ENCODE data around the gene KCNH2. TPM values are rescaled to one million over a fixed set of nuclear protein-coding genes. Genes with fewer than 3 reads are reported as not detected.

KCNH2 gene
- total and polyA plus RNA-seq, 2 experiments from 2014 or later = 48.0 to 110 TPM

GRCh38 chr7:150979713-150980390, 1.7 kb upstream of the KCNH2 start:
- Histone ChIP-seq H3K36me3 (no peaks in the 10 kb centered on the region), H3K4me1 (ENCODE audit: low read depth) (peaks cover 38% of the 10 kb centered on the region), H3K4me3 (no peak overlapping the region), H3K27me3 (no peaks in the 10 kb centered on the region), H3K27ac (peak overlapping the region; percentile 96), H3K9me3 (ENCODE audit: low read depth) (no peaks in the 10 kb centered on the region)
- DNase-seq (ENCODE audit: low read depth in 1 of 2, low spot score in 1 of 2) = no peak
- TF ChIP-seq, protein P1, sequence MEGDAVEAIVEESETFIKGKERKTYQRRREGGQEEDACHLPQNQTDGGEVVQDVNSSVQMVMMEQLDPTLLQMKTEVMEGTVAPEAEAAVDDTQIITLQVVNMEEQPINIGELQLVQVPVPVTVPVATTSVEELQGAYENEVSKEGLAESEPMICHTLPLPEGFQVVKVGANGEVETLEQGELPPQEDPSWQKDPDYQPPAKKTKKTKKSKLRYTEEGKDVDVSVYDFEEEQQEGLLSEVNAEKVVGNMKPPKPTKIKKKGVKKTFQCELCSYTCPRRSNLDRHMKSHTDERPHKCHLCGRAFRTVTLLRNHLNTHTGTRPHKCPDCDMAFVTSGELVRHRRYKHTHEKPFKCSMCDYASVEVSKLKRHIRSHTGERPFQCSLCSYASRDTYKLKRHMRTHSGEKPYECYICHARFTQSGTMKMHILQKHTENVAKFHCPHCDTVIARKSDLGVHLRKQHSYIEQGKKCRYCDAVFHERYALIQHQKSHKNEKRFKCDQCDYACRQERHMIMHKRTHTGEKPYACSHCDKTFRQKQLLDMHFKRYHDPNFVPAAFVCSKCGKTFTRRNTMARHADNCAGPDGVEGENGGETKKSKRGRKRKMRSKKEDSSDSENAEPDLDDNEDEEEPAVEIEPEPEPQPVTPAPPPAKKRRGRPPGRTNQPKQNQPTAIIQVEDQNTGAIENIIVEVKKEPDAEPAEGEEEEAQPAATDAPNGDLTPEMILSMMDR (IDR thresholded peaks at IDR 0.05; ENCODE audit: low read depth, low read length) = no peak

DNA sequence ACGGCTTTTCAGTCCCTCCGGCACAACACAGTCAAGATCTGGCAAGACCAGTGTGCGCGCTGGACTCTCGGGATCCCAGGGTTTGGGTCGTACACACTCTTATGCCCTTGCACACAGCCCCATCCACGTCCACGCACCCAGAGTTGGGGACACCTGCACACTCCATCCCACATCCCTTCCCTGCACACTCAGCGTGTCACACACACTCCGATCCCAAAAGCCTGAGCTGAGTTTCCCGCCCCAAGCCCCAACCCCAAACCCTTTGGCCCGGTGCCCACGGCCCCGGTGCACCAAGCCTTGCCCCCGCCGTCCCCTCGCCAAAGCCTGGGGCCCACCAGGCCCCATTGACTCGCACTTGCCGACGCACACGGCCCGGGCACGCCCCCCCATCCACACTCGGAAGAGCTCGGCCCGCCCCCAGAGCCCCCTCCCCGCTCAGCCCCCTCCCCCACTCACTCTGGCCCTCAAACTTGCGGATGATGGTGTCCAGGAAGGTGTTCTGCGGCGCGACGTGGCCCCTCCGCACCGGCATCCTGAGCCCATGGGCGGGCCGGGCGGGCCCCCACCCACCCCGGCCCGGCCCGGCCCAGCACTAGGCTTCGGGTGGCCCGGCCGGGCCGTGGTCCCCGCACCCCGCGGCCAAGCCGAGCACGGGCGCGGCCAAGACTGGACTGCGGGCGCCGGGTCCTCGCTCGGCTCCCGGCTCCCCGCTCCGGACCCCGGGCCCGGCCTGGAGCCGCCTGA, 567 bp downstream of the KCNH2 start:
- no peaks in the 10 kb centered on the region for H3K27me3 ChIP-seq
- H3K27ac ChIP-seq = peak overlapping the region; percentile 95
- H3K4me3 ChIP-seq = peak overlapping the region; percentile 82
- peak in 1 of 2 donors; percentile 77 for DNase-seq (ENCODE audit: low read depth in 1 of 2, low spot score in 1 of 2)
- TF ChIP-seq, protein P1 (IDR thresholded peaks at IDR 0.05; ENCODE audit: low read depth, low read length) = no peak
- H3K9me3 ChIP-seq (ENCODE audit: low read depth) = no peaks in the 10 kb centered on the region
- peaks cover 43% of the 10 kb centered on the region for H3K4me1 ChIP-seq (ENCODE audit: low read depth)
- H3K36me3 ChIP-seq = peaks cover 3% of the 10 kb centered on the region

GRCh38 chr7:150976529-150977381, 1.4 kb downstream of the KCNH2 start:
- TF ChIP-seq, protein P1 (IDR thresholded peaks at IDR 0.05; ENCODE audit: low read depth, low read length) = no peak
- Histone ChIP-seq H3K4me3 (peak overlapping the region; percentile 82), H3K4me1 (ENCODE audit: low read depth) (peaks cover 51% of the 10 kb centered on the region), H3K27ac (peak overlapping the region; percentile 95), H3K36me3 (peaks cover 7% of the 10 kb centered on the region), H3K27me3 (no peaks in the 10 kb centered on the region), H3K9me3 (ENCODE audit: low read depth) (no peaks in the 10 kb centered on the region)
- DNase-seq (ENCODE audit: low read depth in 1 of 2, low spot score in 1 of 2) = peak in 1 of 2 donors; percentile 80

GRCh38 chr7:150975536-150976319, 2.4 kb downstream of the KCNH2 start:
- Histone ChIP-seq H3K27me3 (no peaks in the 10 kb centered on the region), H3K4me3 (peak overlapping the region; percentile 82), H3K4me1 (ENCODE audit: low read depth) (peaks cover 52% of the 10 kb centered on the region), H3K9me3 (ENCODE audit: low read depth) (no peaks in the 10 kb centered on the region), H3K27ac (peak overlapping the region; percentile 95), H3K36me3 (peaks cover 7% of the 10 kb centered on the region)
- TF ChIP-seq, protein P1 (IDR thresholded peaks at IDR 0.05; ENCODE audit: low read depth, low read length) = no peak
- no peak for DNase-seq (ENCODE audit: low read depth in 1 of 2, low spot score in 1 of 2)
